ENCODE measurements around the gene SLC34A2.

The SLC34A2 gene

DNA sequence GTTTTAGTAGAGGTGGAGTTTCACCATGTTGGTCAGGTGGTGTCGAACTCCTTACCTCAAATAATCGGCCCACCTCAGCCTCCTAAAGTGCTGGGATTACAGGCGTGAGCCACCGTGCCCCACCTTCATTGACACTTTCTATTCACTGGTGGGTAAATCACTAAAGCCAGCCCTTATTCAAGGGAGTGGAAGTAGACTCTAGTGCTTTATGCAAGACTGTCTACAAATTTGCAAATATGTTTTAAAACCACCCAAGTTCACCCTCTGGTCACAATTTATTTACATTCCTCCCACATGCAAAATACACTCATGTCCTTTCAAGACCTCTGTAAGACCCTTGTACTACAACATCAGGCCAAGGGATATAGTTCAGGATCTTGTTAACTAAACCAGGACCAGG lies 45.0 kb downstream of the SLC34A2 start:
- Histone ChIP-seq H3K9me2 (replicated peaks; ENCODE audit: low read depth, low read length) (no peaks in the 10 kb centered on the region), H3K36me3 (ENCODE audit: insufficient read depth, low read length) (no peaks in the 10 kb centered on the region), H3K4me3 (ENCODE audit: low read length, poor library complexity, severe bottlenecking) (no peak overlapping the region), H3K27me3 (ENCODE audit: insufficient read depth, low read length, poor library complexity, severe bottlenecking) (no peaks in the 10 kb centered on the region), H4K20me1 (ENCODE audit: insufficient read depth, low read length, poor library complexity, severe bottlenecking) (no peaks in the 10 kb centered on the region), H3K9me3 (ENCODE audit: insufficient read depth, low read depth, low read length) (no peaks in the 10 kb centered on the region), H3F3A (ENCODE audit: low read depth) (no peaks in the 10 kb centered on the region), H3K4me1 (ENCODE audit: insufficient read depth, low read length, poor library complexity, severe bottlenecking) (no peaks in the 10 kb centered on the region), H2AFZ (ENCODE audit: low read length) (no peak overlapping the region), H3K79me2 (ENCODE audit: insufficient read depth, low read length) (no peaks in the 10 kb centered on the region), H3K9ac (ENCODE audit: low read depth, low read length, poor library complexity, severe bottlenecking) (no peak overlapping the region), H3K4me2 (ENCODE audit: low read depth, low read length, poor library complexity, severe bottlenecking) (no peak overlapping the region)
- no peak for TF ChIP-seq EZH2phosphoT487 (IDR thresholded peaks at IDR 0.05; ENCODE audit: borderline replicate concordance)
- TF ChIP-seq, protein P1, sequence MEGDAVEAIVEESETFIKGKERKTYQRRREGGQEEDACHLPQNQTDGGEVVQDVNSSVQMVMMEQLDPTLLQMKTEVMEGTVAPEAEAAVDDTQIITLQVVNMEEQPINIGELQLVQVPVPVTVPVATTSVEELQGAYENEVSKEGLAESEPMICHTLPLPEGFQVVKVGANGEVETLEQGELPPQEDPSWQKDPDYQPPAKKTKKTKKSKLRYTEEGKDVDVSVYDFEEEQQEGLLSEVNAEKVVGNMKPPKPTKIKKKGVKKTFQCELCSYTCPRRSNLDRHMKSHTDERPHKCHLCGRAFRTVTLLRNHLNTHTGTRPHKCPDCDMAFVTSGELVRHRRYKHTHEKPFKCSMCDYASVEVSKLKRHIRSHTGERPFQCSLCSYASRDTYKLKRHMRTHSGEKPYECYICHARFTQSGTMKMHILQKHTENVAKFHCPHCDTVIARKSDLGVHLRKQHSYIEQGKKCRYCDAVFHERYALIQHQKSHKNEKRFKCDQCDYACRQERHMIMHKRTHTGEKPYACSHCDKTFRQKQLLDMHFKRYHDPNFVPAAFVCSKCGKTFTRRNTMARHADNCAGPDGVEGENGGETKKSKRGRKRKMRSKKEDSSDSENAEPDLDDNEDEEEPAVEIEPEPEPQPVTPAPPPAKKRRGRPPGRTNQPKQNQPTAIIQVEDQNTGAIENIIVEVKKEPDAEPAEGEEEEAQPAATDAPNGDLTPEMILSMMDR (conservative IDR thresholded peaks at IDR 0.05; ENCODE audit: low read length): no peak

DNA sequence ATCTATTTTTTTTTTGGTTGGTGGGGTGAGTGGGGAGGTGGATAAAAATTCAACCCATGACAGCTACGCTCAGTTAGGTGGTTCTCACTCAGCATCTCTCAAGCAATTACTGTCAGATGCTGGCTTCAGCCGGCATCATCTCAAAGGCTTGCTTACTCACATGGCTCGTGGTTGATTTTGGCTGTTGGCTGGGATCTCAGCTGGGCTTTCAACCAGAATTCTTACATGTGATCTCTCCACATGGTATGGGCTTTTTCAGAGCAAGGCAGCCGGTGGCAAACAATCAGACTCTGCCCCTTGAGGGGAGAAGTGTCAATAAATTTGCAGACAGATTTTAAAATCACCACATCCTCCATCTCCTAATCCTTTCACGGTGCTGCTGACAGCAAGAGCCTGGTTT lies 47.2 kb downstream of the SLC34A2 start:
- Histone ChIP-seq H2AFZ (ENCODE audit: low read length) (no peak overlapping the region), H3K4me1 (ENCODE audit: insufficient read depth, low read length, poor library complexity, severe bottlenecking) (no peaks in the 10 kb centered on the region), H3K4me3 (ENCODE audit: low read length, poor library complexity, severe bottlenecking) (no peak overlapping the region), H3K36me3 (ENCODE audit: insufficient read depth, low read length) (no peaks in the 10 kb centered on the region), H3K79me2 (ENCODE audit: insufficient read depth, low read length) (no peaks in the 10 kb centered on the region), H3K9me3 (ENCODE audit: insufficient read depth, low read depth, low read length) (no peaks in the 10 kb centered on the region), H3K4me2 (ENCODE audit: low read depth, low read length, poor library complexity, severe bottlenecking) (no peak overlapping the region), H4K20me1 (ENCODE audit: insufficient read depth, low read length, poor library complexity, severe bottlenecking) (no peaks in the 10 kb centered on the region), H3K9me2 (replicated peaks; ENCODE audit: low read depth, low read length) (no peaks in the 10 kb centered on the region), H3F3A (ENCODE audit: low read depth) (no peaks in the 10 kb centered on the region), H3K9ac (ENCODE audit: low read depth, low read length, poor library complexity, severe bottlenecking) (no peak overlapping the region), H3K27me3 (ENCODE audit: insufficient read depth, low read length, poor library complexity, severe bottlenecking) (no peaks in the 10 kb centered on the region)
- TF ChIP-seq, protein P1 (conservative IDR thresholded peaks at IDR 0.05; ENCODE audit: low read length): no peak
- TF ChIP-seq EZH2phosphoT487 (IDR thresholded peaks at IDR 0.05; ENCODE audit: borderline replicate concordance): no peak

DNA sequence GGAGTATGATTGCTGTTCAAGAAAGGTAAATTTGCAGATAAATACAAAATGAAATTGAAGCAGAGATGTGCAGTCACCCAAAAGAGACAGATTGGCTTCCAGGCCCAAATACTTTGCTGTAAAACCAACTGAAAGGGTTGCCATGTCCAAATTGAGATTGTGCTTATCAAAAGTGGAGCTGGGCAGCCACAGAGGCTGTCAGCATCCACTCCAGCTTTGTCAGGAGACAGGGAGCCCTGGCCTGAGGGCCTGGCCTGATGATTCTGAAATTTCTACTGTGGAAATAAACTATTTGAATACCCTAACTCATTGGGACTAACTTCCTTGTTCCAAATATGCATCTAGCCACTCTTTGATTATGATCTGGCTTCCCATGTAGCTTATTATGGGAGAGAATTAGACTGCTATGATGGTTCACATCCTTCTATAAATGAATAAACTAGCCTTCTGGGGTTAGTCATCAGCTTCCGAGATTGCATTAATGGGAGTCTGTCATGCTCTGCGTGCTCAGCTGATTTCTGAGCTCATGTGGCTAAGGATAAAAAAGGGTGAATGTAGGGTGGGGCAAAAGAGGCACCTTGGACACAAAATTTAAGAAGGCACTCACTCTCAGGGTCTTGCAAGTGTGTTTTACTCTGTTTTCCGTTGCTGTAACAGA lies 48.2 kb downstream of the SLC34A2 start:
- H3K27me3 ChIP-seq (ENCODE audit: insufficient read depth, low read length, poor library complexity, severe bottlenecking): no peaks in the 10 kb centered on the region
- H3K4me3 ChIP-seq (ENCODE audit: low read length, poor library complexity, severe bottlenecking): no peak overlapping the region
- H3K79me2 ChIP-seq (ENCODE audit: insufficient read depth, low read length): no peaks in the 10 kb centered on the region
- TF ChIP-seq, protein P1 (conservative IDR thresholded peaks at IDR 0.05; ENCODE audit: low read length): no peak
- TF ChIP-seq EZH2phosphoT487 (IDR thresholded peaks at IDR 0.05; ENCODE audit: borderline replicate concordance): no peak
- H3K4me2 ChIP-seq (ENCODE audit: low read depth, low read length, poor library complexity, severe bottlenecking): no peak overlapping the region
- no peak overlapping the region for H2AFZ ChIP-seq (ENCODE audit: low read length)
- no peaks in the 10 kb centered on the region for H3K9me2 ChIP-seq (replicated peaks; ENCODE audit: low read depth, low read length)
- H3F3A ChIP-seq (ENCODE audit: low read depth): no peaks in the 10 kb centered on the region
- no peaks in the 10 kb centered on the region for H3K4me1 ChIP-seq (ENCODE audit: insufficient read depth, low read length, poor library complexity, severe bottlenecking)
- no peaks in the 10 kb centered on the region for H4K20me1 ChIP-seq (ENCODE audit: insufficient read depth, low read length, poor library complexity, severe bottlenecking)
- H3K9ac ChIP-seq (ENCODE audit: low read depth, low read length, poor library complexity, severe bottlenecking): no peak overlapping the region
- H3K9me3 ChIP-seq (ENCODE audit: insufficient read depth, low read depth, low read length): no peaks in the 10 kb centered on the region; the same call in 1 of the 2 replicates
- no peaks in the 10 kb centered on the region for H3K36me3 ChIP-seq (ENCODE audit: insufficient read depth, low read length)

Measured in Loucy (cell line).